Activated CD4-positive, alpha-beta T cell treated with anti-CD3 and anti-CD28 coated beads, Interleukin-2, amount 10 ng/mL, durations not matched to agents 24 days and 14 days (primary cell): ENCODE results near the gene KNL1. TPM values are rescaled to one million over a fixed set of nuclear protein-coding genes. Genes with fewer than 3 reads are reported as not detected.
A peak's percentile ranks its signal among the peaks of the same experiment; 100 is the strongest.

Experiments
- DNase-seq: peaks from one replicate; pipeline ENCODE4 v3.0.0; 2022
- H3K27ac Mint-ChIP-seq: one replicate; pipeline ENCODE4 v1.8.0; 2022; ENCODE audit warnings: mild to moderate bottlenecking, mixed read lengths
- H3K27me3 Mint-ChIP-seq: one replicate; pipeline ENCODE4 v1.8.0; 2022; ENCODE audit warnings: mixed read lengths
- H3K36me3 Mint-ChIP-seq: one replicate; pipeline ENCODE4 v1.8.0; 2022; ENCODE audit warnings: low read depth, mild to moderate bottlenecking, mixed read lengths
- H3K4me1 Mint-ChIP-seq: one replicate; pipeline ENCODE4 v1.8.0; 2021; ENCODE audit warnings: mixed read lengths
- H3K4me3 Mint-ChIP-seq: one replicate; pipeline ENCODE4 v1.8.0; 2022; ENCODE audit warnings: mild to moderate bottlenecking, moderate library complexity, mixed read lengths
- H3K9me3 Mint-ChIP-seq: one replicate; pipeline ENCODE4 v1.8.0; 2021; ENCODE audit warnings: mixed read lengths
- intact Hi-C: fragments of 100-400 bp; cut with micrococcal nuclease; formaldehyde crosslinking; loops from one replicate; pipeline ENCODE4 v1.15.1; 2023
- total RNA-seq: library from RNA; stranded (reverse); gene quantifications from 2 replicates; pipeline ENCODE4 v1.2.3, GENCODE V29; 2022

Gene KNL1
- total RNA-seq, 1 donor from 2014 or later = 25.3 TPM

DNA sequence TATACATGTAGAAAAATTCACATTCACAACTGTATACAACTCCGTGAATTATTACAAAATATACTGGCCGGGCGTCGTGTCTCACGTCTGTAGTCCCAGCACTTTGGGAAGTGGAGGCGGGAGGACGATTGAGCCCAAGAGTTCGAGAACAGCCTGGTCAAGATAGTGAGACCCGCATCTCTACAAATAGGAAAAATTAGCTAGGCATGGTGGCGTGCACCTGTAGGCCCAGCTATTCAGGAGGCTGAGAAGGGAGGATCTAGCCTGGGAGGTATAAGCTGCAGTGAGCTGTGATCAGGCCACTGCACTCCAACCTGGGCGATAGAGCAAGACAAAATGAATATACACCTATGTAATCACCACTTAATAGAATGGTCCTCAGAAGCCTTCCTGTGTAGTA lies 102.2 kb downstream of the KNL1 start:
- peak overlapping the region; percentile 100 for H3K27ac Mint-ChIP-seq
- DNase-seq = no peak
- H3K27me3 Mint-ChIP-seq = no peaks in the 10 kb centered on the region
- H3K9me3 Mint-ChIP-seq = no peaks in the 10 kb centered on the region
- H3K4me3 Mint-ChIP-seq = peak overlapping the region; percentile 100
- peaks cover 47% of the 10 kb centered on the region for H3K36me3 Mint-ChIP-seq
- intact Hi-C loops = loop anchor here (5.0 kb wide), 1 partner anchor 196 kb away; the partner anchor contains the start of gene VPS18
- peaks cover 37% of the 10 kb centered on the region for H3K4me1 Mint-ChIP-seq

DNA sequence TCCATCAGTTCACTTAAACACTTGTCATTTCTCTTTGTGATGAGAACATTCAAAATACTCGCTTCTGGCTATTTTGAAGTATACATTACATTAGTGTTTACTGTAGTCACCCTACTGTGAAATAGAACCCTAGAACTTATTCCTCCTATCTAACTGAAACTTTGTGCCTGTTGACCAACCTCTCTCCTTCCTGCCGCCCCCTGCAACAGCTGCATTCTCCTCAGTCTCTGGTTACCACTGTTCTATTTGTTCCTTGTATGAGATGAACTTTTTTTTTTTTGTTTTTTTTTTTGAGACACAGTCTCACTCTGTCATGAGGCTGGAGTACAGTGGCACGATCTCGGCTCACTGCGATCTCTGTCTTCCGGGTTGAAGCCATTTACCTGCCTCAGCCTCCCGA lies 103.9 kb downstream of the KNL1 start:
- Mint-ChIP-seq H3K4me1 (peaks cover 40% of the 10 kb centered on the region), H3K9me3 (no peaks in the 10 kb centered on the region), H3K4me3 (peak overlapping the region; percentile 3), H3K27me3 (no peaks in the 10 kb centered on the region), H3K36me3 (peaks cover 49% of the 10 kb centered on the region), H3K27ac (peak overlapping the region; percentile 12)
- intact Hi-C loops = loop anchor here (5.0 kb wide), 1 partner anchor 194 kb away; the partner anchor contains the start of gene VPS18
- no peak for DNase-seq

DNA sequence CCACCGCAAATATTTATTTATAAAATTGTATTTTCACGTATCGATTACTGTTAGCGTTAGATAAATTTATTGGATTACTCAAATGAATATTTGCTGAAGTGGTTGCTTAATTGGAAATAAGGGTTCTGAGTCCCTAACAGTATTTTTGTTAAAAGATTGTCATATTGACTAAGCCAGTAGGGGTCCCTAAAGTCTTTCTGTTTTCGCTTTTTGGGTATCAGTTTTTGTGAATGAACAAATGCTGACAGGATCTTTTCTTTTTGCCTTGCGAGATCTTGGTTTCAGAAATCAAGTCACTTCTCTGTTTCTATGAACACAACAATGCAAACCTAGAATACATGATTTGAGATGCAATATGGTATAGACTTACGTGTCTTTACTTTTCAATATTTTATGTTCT lies 108.0 kb downstream of the KNL1 start:
- H3K4me1 Mint-ChIP-seq = peaks cover 27% of the 10 kb centered on the region

DNA sequence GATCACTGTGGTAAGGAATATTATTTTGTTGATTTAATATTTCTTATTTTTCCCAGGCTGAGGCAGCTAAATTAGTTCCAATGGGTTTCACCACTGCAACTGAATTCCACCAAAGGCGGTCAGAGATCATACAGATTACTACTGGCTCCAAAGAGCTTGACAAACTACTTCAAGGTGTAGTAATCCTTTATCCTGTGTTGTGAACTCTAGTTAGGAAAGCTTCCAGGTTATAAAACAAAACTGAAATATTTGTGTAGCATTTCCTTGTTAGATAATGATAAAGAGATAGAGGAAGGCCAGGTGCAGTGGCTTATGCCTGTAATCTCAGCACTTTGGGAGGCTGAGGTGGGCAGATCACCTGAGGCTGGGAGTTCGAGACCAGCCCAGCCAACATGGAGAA lies 112.1 kb downstream of the KNL1 start:
- no peaks in the 10 kb centered on the region for H3K9me3 Mint-ChIP-seq
- H3K36me3 Mint-ChIP-seq = peaks cover 39% of the 10 kb centered on the region
- peaks cover 6% of the 10 kb centered on the region for H3K4me1 Mint-ChIP-seq
- intact Hi-C loops = no loop called here
- H3K4me3 Mint-ChIP-seq = no peak overlapping the region
- no peaks in the 10 kb centered on the region for H3K27me3 Mint-ChIP-seq
- H3K27ac Mint-ChIP-seq = no peak overlapping the region
- no peak for DNase-seq

More for the DNA sequence above, 108.0 kb downstream of the KNL1 start:
- intact Hi-C loops = no loop called here
- no peaks in the 10 kb centered on the region for H3K9me3 Mint-ChIP-seq
- H3K27me3 Mint-ChIP-seq = no peaks in the 10 kb centered on the region
- peaks cover 49% of the 10 kb centered on the region for H3K36me3 Mint-ChIP-seq
- no peak for DNase-seq
- no peak overlapping the region for H3K27ac Mint-ChIP-seq
- no peak overlapping the region for H3K4me3 Mint-ChIP-seq

Other genes starting within 250 kb of the KNL1 start
- not detected in 2 replicates for gene PHGR1, start 243.2 kb upstream of the KNL1 start, total RNA-seq
- gene DISP2, start 236.0 kb upstream of the KNL1 start, total RNA-seq = 0.02 and 0.05 TPM in 2 replicates
- 50.4 and 52.9 TPM in 2 replicates for gene KNSTRN, start 211.5 kb upstream of the KNL1 start, total RNA-seq
- gene IVD, start 188.5 kb upstream of the KNL1 start, total RNA-seq = 66.6 and 70.7 TPM in 2 replicates
- 23.9 and 26.2 TPM in 2 replicates for gene BAHD1, start 153.3 kb upstream of the KNL1 start, total RNA-seq
- 9.0 and 9.7 TPM in 2 replicates for gene CHST14, start 123.3 kb upstream of the KNL1 start, total RNA-seq
- 29.9 and 33.5 TPM in 2 replicates for gene CCDC32, start 29.2 kb upstream of the KNL1 start, total RNA-seq
- 19.3 and 20.5 TPM in 2 replicates for gene RPUSD2, start 24.9 kb upstream of the KNL1 start, total RNA-seq
- 67.5 and 70.3 TPM in 2 replicates for gene RAD51, start 100.9 kb downstream of the KNL1 start, total RNA-seq
- gene RMDN3, start 161.0 kb downstream of the KNL1 start, total RNA-seq = 36.1 and 38.9 TPM in 2 replicates
- 34.7 and 37.2 TPM in 2 replicates for gene GCHFR, start 169.8 kb downstream of the KNL1 start, total RNA-seq
- 0.43 and 0.51 TPM in 2 replicates for gene C15orf62, start 175.7 kb downstream of the KNL1 start, total RNA-seq
- gene ZFYVE19, start 212.8 kb downstream of the KNL1 start, total RNA-seq = 35.6 and 37.6 TPM in 2 replicates
- gene DNAJC17, start 213.2 kb downstream of the KNL1 start, total RNA-seq = 53.8 and 54.3 TPM in 2 replicates
- not detected in 2 replicates for gene PPP1R14D, start 234.5 kb downstream of the KNL1 start, total RNA-seq
- gene SPINT1, start 249.8 kb downstream of the KNL1 start, total RNA-seq = 11.3 and 12.9 TPM in 2 replicates